A549 (cell line): ENCODE measurements around the gene AMIGO3. TPM values are rescaled to one million over a fixed set of nuclear protein-coding genes. Genes with fewer than 3 reads are reported as not detected.

ENCODE experiments used
- ATAC-seq, 2 experiments: fragments of 200-7000 bp in 1 of 2; fragments of >200 bp in 1 of 2; cut with Nextera tagmentation in 1 of 2; cut with Tn5 transposase in 1 of 2; 3 replicates each; pipeline versions ENCODE4 v1.8.0 to v1.9.1; 2018 to 2020; ENCODE audit warnings: mild to moderate bottlenecking in 1 of 2, moderate library complexity in 1 of 2
- CTCF ChIA-PET: fragments of 300-600 bp; sonication (Branson Sonifier 250); formaldehyde crosslinking; extraction: SDS; loops from one replicate; lab custom pipeline; 2021; ENCODE audit warnings: antibody characterized with exemption, inconsistent platforms; lab: Yijun Ruan, JAX
- POLR2A ChIA-PET: fragments of 350-600 bp; formaldehyde crosslinking; extraction: SDS; loops from one replicate; lab custom pipeline; 2021; ENCODE audit warnings: antibody characterized with exemption, inconsistent platforms; lab: Yijun Ruan, JAX
- DNase-seq, 2 experiments: peaks; one replicate each; pipeline versions ENCODE4 v3.0.0 to v3.0.0-alpha.2; 2011 to 2016; ENCODE audit warnings: low read depth in 1 of 2, low spot score in 1 of 2
- FAIRE-seq: peaks from 2 replicates; lab custom pipeline; 2011; peaks lifted over from hg19 to GRCh38; lab: Jason Lieb, UNC
- H3K27ac ChIP-seq, 2 experiments: fragments of >200 bp; sonication (Bioruptor Twin); formaldehyde crosslinking; 3 replicates each; pipeline ENCODE4 v1.5.1; 2016 to 2017
- H3K4me1 ChIP-seq: fragments of >200 bp; sonication (Bioruptor Twin); formaldehyde crosslinking; 3 replicates; pipeline ENCODE4 v1.6.1; 2016
- H3K4me2 ChIP-seq: fragments of >200 bp; sonication (Bioruptor Twin); formaldehyde crosslinking; 3 replicates; pipeline ENCODE4 v1.6.1; 2016
- H3K4me3 ChIP-seq: fragments of >200 bp; sonication (Bioruptor Twin); formaldehyde crosslinking; 3 replicates; pipeline ENCODE4 v1.5.1; 2016
- H3K9me3 ChIP-seq: fragments of >200 bp; sonication (Bioruptor Twin); formaldehyde crosslinking; 3 replicates; pipeline ENCODE4 v1.6.1; 2016
- ATOH8 ChIP-seq: fragments of 250-450 bp; sonication (Bioruptor Pico); IDR thresholded peaks from 2 replicates; pipeline ENCODE4 v1.5.0; 2020; ENCODE audit warnings: low read depth, mild to moderate bottlenecking, moderate library complexity
- BHLHE40 ChIP-seq: IDR thresholded peaks from 2 replicates; pipeline ENCODE4 v1.6.1; 2012; ENCODE audit warnings: low read depth, low read length, inconsistent platforms
- CBX2 ChIP-seq: fragments of 200-600 bp; sonication (generic); IDR thresholded peaks from 2 replicates; pipeline ENCODE4 v1.6.1; 2016; ENCODE audit warnings: low read depth, mild to moderate bottlenecking, borderline replicate concordance
- CHD4 ChIP-seq: fragments of 200-600 bp; sonication (generic); IDR thresholded peaks from 2 replicates; pipeline ENCODE4 v1.6.1; 2016; ENCODE audit warnings: antibody characterized with exemption, mild to moderate bottlenecking, borderline replicate concordance
- CTCF ChIP-seq: fragments of >200 bp; sonication (Bioruptor Twin); formaldehyde crosslinking; IDR thresholded peaks from 3 replicates; pipeline ENCODE4 v1.5.1; 2016
- EP300 ChIP-seq, 2 experiments: fragments of >200 bp; sonication (Bioruptor Twin); formaldehyde crosslinking; IDR thresholded peaks; 2 replicates in 1 of 2; 3 replicates in 1 of 2; pipeline ENCODE4 v1.6.1; 2016 to 2017
- FOSB ChIP-seq: fragments of 250-450 bp; sonication (Bioruptor Pico); IDR thresholded peaks from 2 replicates; pipeline ENCODE4 v1.5.0; 2020; ENCODE audit warnings: mild to moderate bottlenecking, moderate library complexity
- FOXS1 ChIP-seq: fragments of 250-450 bp; sonication (Bioruptor Pico); IDR thresholded peaks from 2 replicates; pipeline ENCODE4 v1.5.0; 2020; ENCODE audit warnings: mild to moderate bottlenecking, moderate library complexity
- HDAC2 ChIP-seq: fragments of 200-600 bp; sonication (generic); IDR thresholded peaks from 2 replicates; pipeline ENCODE4 v1.6.1; 2016
- HES2 ChIP-seq: fragments of >200 bp; sonication (Bioruptor Twin); formaldehyde crosslinking; IDR thresholded peaks from 2 replicates; pipeline ENCODE4 v1.6.1; 2016
- HOXB13 ChIP-seq: fragments of 250-450 bp; sonication (Bioruptor Pico); IDR thresholded peaks from 2 replicates; pipeline ENCODE4 v1.5.0; 2020; ENCODE audit warnings: low read depth, mild to moderate bottlenecking, moderate library complexity
- JUNB ChIP-seq: fragments of >200 bp; sonication (Bioruptor Twin); formaldehyde crosslinking; IDR thresholded peaks from 2 replicates; pipeline ENCODE4 v1.6.1; 2016
- MAZ ChIP-seq: fragments of 150-350 bp; IDR thresholded peaks from 2 replicates; pipeline ENCODE4 v1.6.1; 2014; ENCODE audit warnings: antibody characterized with exemption, low read depth, low read length, borderline replicate concordance
- NFE2L2 ChIP-seq: fragments of 150-350 bp; conservative IDR thresholded peaks from 2 replicates; pipeline ENCODE4 v1.6.1; 2014; ENCODE audit warnings: low read length
- PBX3 ChIP-seq: IDR thresholded peaks from 2 replicates; pipeline ENCODE4 v1.6.1; 2012
- PHF8 ChIP-seq: fragments of 200-600 bp; sonication (generic); IDR thresholded peaks from 2 replicates; pipeline ENCODE4 v1.6.1; 2016; ENCODE audit warnings: low read depth, mild to moderate bottlenecking, antibody characterized with exemption, moderate library complexity, borderline replicate concordance
- POLR2A ChIP-seq: IDR thresholded peaks from 2 replicates; pipeline ENCODE4 v1.6.1; 2012; ENCODE audit warnings: mild to moderate bottlenecking, low read length
- RAD21 ChIP-seq, 2 experiments: fragments of >200 bp in 1 of 2; sonication (Bioruptor Twin) in 1 of 2; formaldehyde crosslinking in 1 of 2; IDR thresholded peaks in 1 of 2; conservative IDR thresholded peaks in 1 of 2; 2 replicates in 1 of 2; 3 replicates in 1 of 2; pipeline ENCODE4 v1.6.1; 2012 to 2018; ENCODE audit warnings: inconsistent platforms in 1 of 2
- RARB ChIP-seq: fragments of 250-450 bp; sonication (Bioruptor Pico); IDR thresholded peaks from 2 replicates; pipeline ENCODE4 v1.8.0; 2021; ENCODE audit warnings: mild to moderate bottlenecking, moderate library complexity
- RCOR1 ChIP-seq: fragments of 150-350 bp; IDR thresholded peaks from 2 replicates; pipeline ENCODE4 v1.6.1; 2014; ENCODE audit warnings: antibody characterized with exemption, low read length, low read depth
- RNF2 ChIP-seq: fragments of 200-600 bp; sonication (generic); IDR thresholded peaks from 2 replicates; pipeline ENCODE4 v1.6.1; 2016; ENCODE audit warnings: low read depth, mild to moderate bottlenecking, antibody characterized with exemption, moderate library complexity, borderline replicate concordance
- TFCP2L1 ChIP-seq: fragments of 250-450 bp; sonication (Bioruptor Pico); IDR thresholded peaks from 2 replicates; pipeline ENCODE4 v1.5.0; 2021; ENCODE audit warnings: mild to moderate bottlenecking
- ZNF302 ChIP-seq: fragments of 250-450 bp; sonication (Bioruptor Pico); IDR thresholded peaks from 2 replicates; pipeline ENCODE4 v1.9.0; 2021; ENCODE audit warnings: inconsistent platforms, mild to moderate bottlenecking, moderate library complexity
- ZSCAN20 ChIP-seq: fragments of 250-450 bp; sonication (Bioruptor Pico); IDR thresholded peaks from 2 replicates; pipeline ENCODE4 v1.8.0; 2022; ENCODE audit warnings: mild to moderate bottlenecking, moderate library complexity
- WGBS: methylation state at CpG from one replicate; pipeline ENCODE4 v1.1.6; 2017; ENCODE audit errors: missing lambda C conversion rate; 5-methylcytosine and 5-hydroxymethylcytosine counted together
- polyA plus RNA-seq, 4 experiments: library from polyadenylated mRNA; depleted of rRNA in 3 of 4; stranded (reverse); fragments of >200 nt; fragmentation: RNase III in 1 of 4; extraction: RNeasy Plus Mini Kit Qiagen cat#74134 plus additional on column Dnase treatment in 1 of 4; gene quantifications; 2 replicates in 3 of 4; 3 replicates in 1 of 4; pipeline ENCODE4 v1.2.3, GENCODE V29; 2011 to 2017
- TF ChIP-seq, protein P1 (sequence below): IDR thresholded peaks from 2 replicates; pipeline ENCODE4 v1.6.1; 2012
- TF ChIP-seq, protein P2 (sequence below): IDR thresholded peaks from 2 replicates; pipeline ENCODE4 v1.6.1; 2012; ENCODE audit warnings: low read depth, borderline replicate concordance

AMIGO3 gene
- polyA plus RNA-seq, 2 of the 4 experiments (the other 2 are of a cell fraction): 0.03 TPM; not detected in 1

GRCh38 chr3:49700453-49701128, 18.9 kb downstream of the AMIGO3 start:
- no peak overlapping the region for H3K4me3 ChIP-seq
- FAIRE-seq (no peak), DNase-seq (no peak), ATAC-seq (0 out of 6 replicates have a peak, but pooled peaks of 1 of the 2 experiments have one; percentile 12)
- ChIA-PET POLR2A (no interaction called here), CTCF (interaction anchor here (0.7 to 5.0 kb wide), 13 partner anchors 11 to 206 kb away, joined by 3 to 44 read pairs (median 5); partner anchors contain the start of genes AMIGO3, MST1 and RNF123)
- TF ChIP-seq RCOR1 (no peak), RAD21 (conservative IDR thresholded peaks at IDR 0.05 in 1 of 2, IDR thresholded peaks at IDR 0.05 in 1 of 2) (no peak), HES2 (no peak), PHF8 (no peak), HDAC2 (no peak), JUNB (no peak), NFE2L2 (no peak), RARB (CRISPR knock-in tag) (no peak), TFCP2L1 (CRISPR knock-in tag) (no peak), ZNF302 (CRISPR knock-in tag) (no peak), CBX2 (no peak)
- TF ChIP-seq, protein P1, sequence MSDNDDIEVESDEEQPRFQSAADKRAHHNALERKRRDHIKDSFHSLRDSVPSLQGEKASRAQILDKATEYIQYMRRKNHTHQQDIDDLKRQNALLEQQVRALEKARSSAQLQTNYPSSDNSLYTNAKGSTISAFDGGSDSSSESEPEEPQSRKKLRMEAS: no peak
- no peaks in the 10 kb centered on the region for H3K4me1 ChIP-seq
- WGBS: 76% methylated on average over 11 of the region's 13 CpGs
- no peak overlapping the region for H3K27ac ChIP-seq
- H3K9me3 ChIP-seq: no peaks in the 10 kb centered on the region
- no peak overlapping the region for H3K4me2 ChIP-seq

- no peak for ATAC-seq
- H3K4me1 ChIP-seq: no peaks in the 10 kb centered on the region
- TF ChIP-seq ATOH8 (CRISPR knock-in tag) (no peak), PHF8 (no peak), POLR2A (no peak), CHD4 (no peak), HOXB13 (CRISPR knock-in tag) (no peak), RAD21 (conservative IDR thresholded peaks at IDR 0.05 in 1 of 2, IDR thresholded peaks at IDR 0.05 in 1 of 2) (no peak), ZSCAN20 (CRISPR knock-in tag) (no peak), BHLHE40 (no peak), FOSB (no peak), RNF2 (no peak), EP300 (IDR thresholded peaks at IDR 0.05) (no peak), NFE2L2 (no peak), PBX3 (no peak), FOXS1 (no peak), MAZ (no peak), TFCP2L1 (CRISPR knock-in tag) (no peak), CTCF (no peak), CBX2 (no peak)
- TF ChIP-seq, protein P2, sequence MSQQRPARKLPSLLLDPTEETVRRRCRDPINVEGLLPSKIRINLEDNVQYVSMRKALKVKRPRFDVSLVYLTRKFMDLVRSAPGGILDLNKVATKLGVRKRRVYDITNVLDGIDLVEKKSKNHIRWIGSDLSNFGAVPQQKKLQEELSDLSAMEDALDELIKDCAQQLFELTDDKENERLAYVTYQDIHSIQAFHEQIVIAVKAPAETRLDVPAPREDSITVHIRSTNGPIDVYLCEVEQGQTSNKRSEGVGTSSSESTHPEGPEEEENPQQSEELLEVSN: no peak
- H3K9me3 ChIP-seq: no peaks in the 10 kb centered on the region
- no peak overlapping the region for H3K27ac ChIP-seq
- CTCF ChIA-PET: interaction anchor here (0.6 to 5.0 kb wide), 4 partner anchors 11 to 203 kb away, joined by 4 to 44 read pairs (median 8); partner anchors contain the start of genes MST1 and RNF123
- H3K4me2 ChIP-seq: no peak overlapping the region
- FAIRE-seq: no peak
- POLR2A ChIA-PET: no interaction called here
- WGBS: 92% methylated on average over 2 of the region's 8 CpGs
- DNase-seq: no peak
- no peak overlapping the region for H3K4me3 ChIP-seq
Measured at GRCh38 chr3:49700014-49700413, 19.5 kb downstream of the AMIGO3 start.
